Measurements from ENCODE around the gene DCUN1D3.

DNA sequence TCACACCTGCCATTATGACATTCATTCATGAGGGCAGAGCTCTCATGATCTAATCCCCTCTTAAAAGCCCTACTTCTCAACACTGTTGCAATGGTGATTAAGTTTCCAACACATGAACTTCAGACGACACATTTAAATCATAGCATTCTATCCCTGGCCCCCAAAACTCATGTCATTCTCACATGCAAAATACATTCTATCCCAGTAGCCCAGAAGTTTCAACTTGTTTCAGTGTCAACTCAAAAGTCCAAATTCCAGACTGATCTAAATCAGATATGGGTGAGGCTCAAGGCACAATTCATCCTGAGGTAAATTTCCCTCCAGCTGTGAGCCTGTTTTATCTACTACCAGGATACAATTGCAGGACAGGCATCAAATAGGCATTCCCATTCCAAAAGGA, 25.6 kb upstream of the DCUN1D3 start:
- TF ChIP-seq, protein P1, sequence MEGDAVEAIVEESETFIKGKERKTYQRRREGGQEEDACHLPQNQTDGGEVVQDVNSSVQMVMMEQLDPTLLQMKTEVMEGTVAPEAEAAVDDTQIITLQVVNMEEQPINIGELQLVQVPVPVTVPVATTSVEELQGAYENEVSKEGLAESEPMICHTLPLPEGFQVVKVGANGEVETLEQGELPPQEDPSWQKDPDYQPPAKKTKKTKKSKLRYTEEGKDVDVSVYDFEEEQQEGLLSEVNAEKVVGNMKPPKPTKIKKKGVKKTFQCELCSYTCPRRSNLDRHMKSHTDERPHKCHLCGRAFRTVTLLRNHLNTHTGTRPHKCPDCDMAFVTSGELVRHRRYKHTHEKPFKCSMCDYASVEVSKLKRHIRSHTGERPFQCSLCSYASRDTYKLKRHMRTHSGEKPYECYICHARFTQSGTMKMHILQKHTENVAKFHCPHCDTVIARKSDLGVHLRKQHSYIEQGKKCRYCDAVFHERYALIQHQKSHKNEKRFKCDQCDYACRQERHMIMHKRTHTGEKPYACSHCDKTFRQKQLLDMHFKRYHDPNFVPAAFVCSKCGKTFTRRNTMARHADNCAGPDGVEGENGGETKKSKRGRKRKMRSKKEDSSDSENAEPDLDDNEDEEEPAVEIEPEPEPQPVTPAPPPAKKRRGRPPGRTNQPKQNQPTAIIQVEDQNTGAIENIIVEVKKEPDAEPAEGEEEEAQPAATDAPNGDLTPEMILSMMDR (IDR thresholded peaks at IDR 0.05; ENCODE audit: low read length) = no peak
- TF ChIP-seq EZH2 (IDR thresholded peaks at IDR 0.05; ENCODE audit: borderline replicate concordance, low read length) = no peak
